ENCODE measurements around the gene LDHAL6A.
A peak's percentile ranks its signal among the peaks of the same experiment; 100 is the strongest.

The LDHAL6A gene

DNA sequence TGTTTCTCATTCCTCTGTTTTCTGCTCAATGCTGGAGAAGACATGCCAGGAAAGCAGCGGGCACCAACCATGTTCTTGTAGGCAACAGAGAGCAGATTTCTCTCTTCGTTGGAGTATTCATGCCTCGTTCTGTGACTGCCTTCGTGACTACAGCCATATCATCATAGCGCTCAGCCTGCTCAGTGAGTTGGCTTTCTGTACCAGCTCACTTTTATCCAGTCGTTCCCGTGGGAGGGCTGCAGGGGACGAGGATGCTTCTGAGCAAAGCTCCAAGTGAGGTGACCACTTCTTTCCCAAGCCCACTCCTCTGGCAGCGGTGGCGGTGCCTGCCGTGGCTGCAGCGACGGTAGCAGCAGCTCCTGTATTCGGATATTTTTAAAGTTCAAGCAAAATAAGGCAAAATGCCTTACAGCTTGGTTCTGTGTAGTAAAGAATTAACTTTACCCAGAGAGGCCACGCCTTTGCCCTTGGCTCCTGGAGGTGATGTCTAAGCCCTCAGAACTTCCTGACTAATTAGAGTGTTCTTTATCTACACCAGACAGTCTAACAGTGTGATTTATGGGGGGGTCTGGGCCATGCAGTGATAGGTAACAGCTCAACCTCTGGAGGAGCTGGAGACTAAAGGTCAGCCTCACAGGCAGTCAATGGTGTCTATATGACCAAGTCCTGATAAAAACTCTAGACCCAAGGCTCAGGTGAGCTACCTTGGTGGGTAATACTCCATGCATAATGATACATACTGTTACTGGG lies 35.3 kb downstream of the LDHAL6A start:
- no peak for DNase-seq (ENCODE audit: low read depth)

DNA sequence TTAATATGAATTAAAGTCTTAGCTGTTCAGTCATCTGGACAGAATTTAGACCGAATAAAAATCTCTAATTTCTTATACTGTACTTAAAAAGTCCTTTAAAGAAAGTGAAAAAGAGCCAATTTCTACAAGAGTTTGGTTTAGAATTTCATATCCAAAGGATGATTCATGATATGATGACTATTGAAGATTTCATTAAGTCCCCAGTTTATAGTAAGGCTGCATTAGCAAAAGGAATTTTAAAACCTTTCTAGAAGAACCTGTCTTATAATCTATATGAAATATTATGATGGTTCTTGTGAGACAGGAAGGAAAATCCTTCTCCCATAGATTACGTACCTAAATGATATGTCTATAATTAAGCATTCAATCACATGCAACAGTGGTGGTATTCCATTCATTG lies 36.3 kb downstream of the LDHAL6A start:
- DNase-seq (ENCODE audit: low read depth) = no peak

DNA sequence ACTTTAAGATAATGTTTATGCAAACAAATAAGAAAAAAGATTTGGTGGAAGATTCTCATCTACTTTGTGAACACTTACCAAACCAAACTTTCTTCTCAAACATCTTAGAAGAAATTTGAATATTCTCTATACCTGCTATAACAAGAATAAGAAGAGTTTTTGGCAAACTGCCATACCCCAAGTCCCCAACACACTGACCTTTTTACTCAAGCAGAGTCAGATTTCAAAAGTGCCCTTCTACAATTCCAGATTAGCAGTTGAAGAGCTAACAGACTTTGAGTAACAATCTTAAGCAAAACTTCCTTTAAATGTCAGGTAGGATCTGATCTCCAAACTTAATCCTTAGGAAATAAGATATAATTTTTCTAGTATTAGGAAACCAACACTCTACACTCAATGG lies 37.2 kb downstream of the LDHAL6A start:
- no peak for DNase-seq (ENCODE audit: low read depth)

DNA sequence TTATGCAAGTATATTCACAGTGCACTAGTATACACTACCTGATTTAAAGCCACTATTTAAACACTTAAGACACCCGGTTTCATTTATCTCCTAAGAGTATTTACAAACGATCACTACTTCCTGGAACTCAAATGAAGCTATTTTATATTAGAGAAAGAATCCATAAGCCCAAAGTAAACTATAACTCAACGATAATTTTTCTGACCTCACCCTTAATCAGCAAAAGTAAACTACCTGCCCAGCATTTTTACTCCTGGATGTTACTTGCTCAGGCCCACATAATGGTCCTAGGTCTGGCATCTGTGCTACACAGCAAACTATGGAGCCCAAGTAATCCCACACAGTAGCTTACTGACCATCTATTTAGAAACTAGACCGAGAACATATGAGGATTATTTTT lies 37.7 kb downstream of the LDHAL6A start:
- no peak for DNase-seq (ENCODE audit: low read depth)

DNA sequence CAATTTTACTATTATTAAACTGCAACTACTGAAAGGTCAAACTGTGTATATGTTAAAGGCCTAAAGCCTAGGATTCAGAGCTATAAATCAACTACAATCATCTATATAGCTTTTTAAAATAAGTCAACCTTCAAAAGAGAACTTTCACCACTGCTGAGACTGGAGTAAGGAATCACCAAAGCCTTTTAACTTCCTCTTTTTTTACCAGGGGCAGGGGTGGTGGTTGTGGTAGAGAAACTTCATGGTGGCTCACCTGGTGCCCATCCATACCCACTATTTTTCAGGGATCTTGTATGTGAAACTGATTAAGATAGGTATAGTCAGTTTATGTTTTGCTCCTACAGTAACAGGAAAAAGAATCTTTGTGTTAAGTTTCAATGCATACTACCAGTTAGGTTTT lies 39.6 kb downstream of the LDHAL6A start:
- DNase-seq (ENCODE audit: low read depth) = no peak

DNA sequence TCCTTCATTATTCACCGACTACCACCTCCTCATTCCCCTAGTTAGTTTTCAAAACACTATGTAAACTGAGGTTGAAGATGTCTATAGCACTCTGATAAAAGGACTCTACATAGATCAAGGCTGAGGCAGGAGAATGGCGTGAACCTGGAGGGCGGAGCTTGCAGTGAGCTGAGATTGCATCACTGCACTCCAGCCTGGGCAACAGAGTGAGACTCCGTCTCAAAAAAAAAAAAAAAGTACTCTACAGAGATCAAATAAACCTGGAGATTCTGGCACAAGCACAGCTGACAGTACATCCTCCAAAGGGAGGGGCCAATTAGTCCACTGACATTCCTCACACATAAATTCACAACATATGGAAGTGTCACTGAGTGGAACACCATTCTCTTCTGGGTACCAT lies 40.0 kb downstream of the LDHAL6A start:
- DNase-seq (ENCODE audit: low read depth) = no peak

DNA sequence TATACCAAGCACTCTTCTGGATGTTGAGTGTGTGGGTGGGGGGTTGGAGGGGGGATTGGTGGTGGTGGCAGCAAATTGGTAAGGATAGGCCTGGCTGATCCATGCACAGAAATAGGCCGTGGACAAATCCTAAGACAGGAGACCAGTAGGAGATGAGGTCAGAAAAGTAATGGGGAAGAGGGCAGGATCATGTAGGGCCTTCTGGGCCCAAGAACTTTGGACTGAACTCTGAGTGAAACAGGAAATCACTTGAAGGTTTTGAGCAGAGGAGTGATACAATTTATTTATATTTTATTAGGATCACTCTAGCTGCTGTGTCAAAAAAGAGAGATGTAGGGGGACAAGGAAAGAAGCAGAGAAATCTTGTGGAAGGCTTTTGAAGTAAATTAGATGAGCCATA lies 42.4 kb downstream of the LDHAL6A start:
- DNase-seq (ENCODE audit: low read depth) = no peak

DNA sequence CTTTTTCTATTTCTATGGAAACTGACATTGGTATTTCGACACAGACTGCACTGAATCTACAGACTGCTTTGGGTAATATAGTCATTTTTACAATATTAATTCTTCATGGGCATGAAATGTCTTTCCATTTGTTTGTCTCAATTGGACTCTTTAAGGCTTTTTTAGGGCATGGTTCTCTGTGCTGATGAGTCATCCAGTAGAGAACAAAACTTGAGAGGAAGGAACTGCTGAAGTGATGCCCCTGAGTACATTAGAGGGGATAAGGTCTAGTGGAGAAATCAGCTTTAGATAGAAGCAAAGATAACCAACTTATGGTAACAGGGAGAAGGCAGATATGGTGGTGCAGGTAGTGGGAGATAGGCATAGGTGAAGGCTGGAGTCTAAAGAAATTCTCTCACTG lies 46.0 kb downstream of the LDHAL6A start:
- DNase-seq (ENCODE audit: low read depth) = no peak

DNA sequence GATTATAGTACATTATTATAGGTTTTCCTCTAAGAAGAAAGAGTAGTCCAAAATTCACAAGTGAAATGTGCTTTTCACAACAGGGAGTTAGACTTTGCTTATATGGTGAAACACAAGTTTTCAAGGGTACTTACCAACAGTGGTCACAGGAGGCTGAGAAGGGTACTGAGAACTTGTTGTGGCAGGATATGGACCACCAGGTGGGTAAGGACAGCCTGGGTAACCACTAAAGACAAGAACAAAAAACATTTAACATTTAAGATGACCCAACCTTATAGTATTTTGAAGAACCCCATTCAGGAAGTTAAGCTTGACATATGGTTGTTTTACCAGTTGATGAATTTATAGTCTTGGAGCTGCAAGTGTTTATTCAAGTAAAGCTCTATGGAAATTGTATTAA lies 46.7 kb downstream of the LDHAL6A start:
- DNase-seq (ENCODE audit: low read depth) = no peak

DNA sequence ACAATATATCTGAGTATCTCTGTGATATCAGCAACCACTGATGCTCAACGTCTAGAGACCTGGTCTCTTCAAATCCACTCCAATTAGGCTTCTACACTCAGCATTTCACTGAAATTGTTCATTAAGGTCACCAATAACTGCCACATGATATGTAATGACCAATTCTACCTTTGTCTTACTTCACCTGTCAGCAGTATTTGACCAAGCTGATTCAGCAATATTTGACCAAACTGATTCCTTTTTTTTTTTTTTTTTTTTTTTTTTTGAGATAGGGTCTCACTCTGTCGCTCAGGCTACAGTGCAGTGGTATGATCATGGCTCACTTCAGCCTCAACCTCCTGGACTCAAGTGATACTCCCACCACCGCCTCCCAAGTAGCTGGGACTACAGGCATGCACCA lies 65.5 kb downstream of the LDHAL6A start:
- no peak for DNase-seq (ENCODE audit: low read depth)

DNA sequence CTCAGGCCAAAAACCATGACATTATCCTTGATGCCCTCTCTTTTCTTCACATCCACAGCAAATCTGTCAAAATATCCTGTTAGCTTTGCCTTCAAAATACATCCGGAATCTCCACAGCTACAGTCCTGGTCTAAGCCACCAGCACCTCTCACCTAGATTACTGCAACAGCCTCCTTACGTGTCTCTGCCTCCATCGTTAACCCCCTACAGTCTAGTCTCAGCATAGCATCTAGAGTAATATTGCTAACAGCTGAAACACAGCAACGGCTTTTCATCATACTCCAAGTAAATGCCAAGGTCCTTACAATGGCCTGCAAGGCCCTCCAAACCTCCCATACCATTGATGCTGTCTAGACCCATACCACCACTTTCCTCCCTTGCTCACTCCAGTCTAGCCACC lies 66.7 kb downstream of the LDHAL6A start:
- DNase-seq (ENCODE audit: low read depth) = no peak

DNA sequence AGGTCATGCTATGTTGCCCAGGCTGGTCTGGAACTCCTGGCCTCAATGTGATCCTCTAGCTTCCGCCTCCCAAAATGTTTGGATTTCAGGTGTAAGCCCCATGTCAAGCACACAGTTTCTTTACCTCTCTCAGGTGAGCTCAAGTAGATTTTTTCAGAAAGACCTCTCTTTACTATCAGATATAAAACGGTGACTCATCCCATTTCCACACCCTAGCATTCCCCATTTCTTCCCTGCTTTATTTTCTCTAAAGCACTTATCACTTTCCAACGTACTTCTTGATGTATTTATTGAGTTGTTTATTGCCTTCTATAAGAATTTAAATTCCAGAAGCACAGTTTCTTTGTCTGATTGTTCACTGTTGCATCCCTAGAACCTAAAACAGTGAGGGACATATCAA lies 67.4 kb downstream of the LDHAL6A start:
- no peak for DNase-seq (ENCODE audit: low read depth)

DNA sequence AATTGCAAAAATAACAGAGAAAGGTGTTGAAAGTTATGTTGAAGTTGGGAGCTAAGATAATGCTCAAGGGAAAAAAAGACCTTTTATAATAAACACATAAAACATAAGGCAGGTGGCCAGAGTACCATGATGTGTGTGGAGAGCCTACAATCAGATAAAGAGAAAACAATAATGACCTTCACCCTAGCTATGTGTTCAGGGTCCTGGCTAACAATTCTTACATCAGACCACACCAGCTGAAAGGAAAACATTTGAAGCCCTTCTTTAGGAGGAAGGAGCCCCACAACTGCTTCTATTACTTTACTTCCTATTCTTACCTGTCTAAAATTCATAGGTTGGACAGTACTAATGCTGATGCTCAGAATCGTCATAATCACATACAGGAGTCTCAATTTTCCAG lies 68.6 kb downstream of the LDHAL6A start:
- DNase-seq (ENCODE audit: low read depth) = no peak

DNA sequence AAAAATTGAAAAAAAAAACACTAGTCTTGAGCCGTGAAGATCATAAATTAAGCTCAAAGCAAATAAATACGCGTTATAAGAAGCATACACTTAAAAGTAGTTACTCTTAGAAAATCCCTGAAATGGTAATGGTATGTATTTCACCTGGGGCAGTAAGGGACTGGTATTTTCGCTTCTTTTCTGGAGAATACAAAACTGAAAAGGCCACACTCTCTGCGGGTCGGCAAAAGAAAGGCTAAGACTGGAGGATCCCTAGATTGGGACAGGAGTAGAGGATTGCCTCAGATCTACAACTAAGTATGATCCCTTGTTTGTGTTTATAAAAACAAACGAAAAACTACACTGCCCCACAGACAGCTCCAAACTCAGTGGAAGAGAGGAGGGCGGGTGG lies 70.5 kb downstream of the LDHAL6A start:
- DNase-seq (ENCODE audit: low read depth) = no peak

DNA sequence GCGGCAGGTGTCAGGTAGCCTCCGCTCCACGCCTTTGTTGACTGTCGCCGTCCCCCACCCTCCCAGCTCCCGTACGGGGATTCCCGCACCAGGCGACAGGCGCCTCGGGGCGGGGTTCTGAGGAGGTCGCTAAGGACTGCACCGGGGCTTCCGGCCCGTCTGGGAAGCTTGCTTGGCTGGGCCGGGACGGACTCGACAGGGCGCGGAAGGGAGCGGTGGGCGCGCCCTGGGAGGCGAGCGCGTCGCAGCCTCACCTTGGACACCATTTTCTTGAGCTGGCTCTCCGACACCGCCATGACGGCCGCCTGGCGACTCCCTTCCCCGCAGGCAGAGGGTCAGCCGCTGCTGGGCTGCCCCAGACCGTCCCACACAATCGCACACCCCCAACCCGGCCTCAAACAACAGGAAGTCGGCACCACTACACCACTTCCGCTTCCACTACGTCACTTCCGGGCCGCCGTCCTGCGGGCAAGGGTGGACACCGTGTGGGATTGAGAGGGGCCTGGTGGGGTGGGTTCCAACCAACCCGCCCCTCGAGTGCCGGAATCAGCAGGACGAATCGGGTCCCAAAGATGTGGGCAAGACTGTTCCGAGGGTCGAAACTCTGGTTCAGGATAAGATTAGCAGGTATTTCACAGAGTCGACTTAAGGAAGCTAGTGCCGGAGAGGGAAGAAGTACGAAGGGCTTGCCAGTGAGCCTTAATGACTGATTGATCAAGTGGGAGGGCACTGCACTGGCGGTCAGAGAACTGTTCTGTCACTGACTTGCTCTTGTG lies 71.1 kb downstream of the LDHAL6A start, which contains the start of gene TSG101:
Gene TSG101, minus strand, starts transcription at position 422 of the 776 bp plus-strand sequence. Its CDS starts 126 bp downstream, at position 296.
- peak; percentile 93 for DNase-seq (ENCODE audit: low read depth)

DNA sequence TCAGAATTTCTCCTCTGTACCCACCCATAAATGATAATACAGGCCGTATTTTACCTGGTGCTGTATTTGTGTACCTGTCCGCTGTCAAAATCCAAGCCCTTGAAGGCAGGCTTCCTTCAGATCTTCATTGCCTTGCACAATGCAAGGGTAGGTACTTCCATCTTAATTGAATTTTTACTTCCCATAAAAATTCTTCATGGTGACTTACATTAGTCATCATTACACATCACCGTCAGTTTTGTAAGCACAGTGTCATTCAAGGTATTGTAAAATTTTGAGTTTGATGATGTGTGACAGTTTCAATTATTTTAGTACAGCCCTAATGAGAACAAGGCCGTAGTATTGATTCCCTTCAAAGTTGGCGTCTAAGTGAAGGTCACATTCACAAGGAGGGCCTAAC lies 71.9 kb downstream of the LDHAL6A start:
- DNase-seq (ENCODE audit: low read depth) = no peak
